Measurements from ENCODE around the gene SH3BP4. TPM values are rescaled to one million over a fixed set of nuclear protein-coding genes. Genes with fewer than 3 reads are reported as not detected.

The SH3BP4 gene
- total RNA-seq, 1 donor from 2014 or later = 44.1 TPM

- no peaks in the 10 kb centered on the region for H3K27me3 Mint-ChIP-seq (ENCODE audit: low read depth)
- H3K4me1 Mint-ChIP-seq = peaks cover 53% of the 10 kb centered on the region
- TF ChIP-seq CTCF (IDR thresholded peaks at IDR 0.05; ENCODE audit: unreplicated experiment) = no peak
- DNase-seq (ENCODE audit: low spot score in 2 of 2, unreplicated experiment in 2 of 2) = no peak
- H3K9me3 Mint-ChIP-seq = no peaks in the 10 kb centered on the region
- H3K36me3 Mint-ChIP-seq = peaks cover 8% of the 10 kb centered on the region
- H3K4me3 Mint-ChIP-seq = no peak overlapping the region
- H3K27ac Mint-ChIP-seq = peak overlapping the region; percentile 11
Observed at GRCh38 chr2:234968631-234969305, 17.0 kb downstream of the SH3BP4 start.

GRCh38 chr2:234969306-234970098 lies 17.7 kb downstream of the SH3BP4 start:
- DNase-seq (ENCODE audit: low spot score in 2 of 2, unreplicated experiment in 2 of 2) = no peak
- H3K9me3 Mint-ChIP-seq = no peaks in the 10 kb centered on the region
- H3K4me1 Mint-ChIP-seq = peaks cover 47% of the 10 kb centered on the region
- no peak overlapping the region for H3K4me3 Mint-ChIP-seq
- H3K36me3 Mint-ChIP-seq = peaks cover 8% of the 10 kb centered on the region
- H3K27ac Mint-ChIP-seq = peak overlapping the region; percentile 11
- H3K27me3 Mint-ChIP-seq (ENCODE audit: low read depth) = no peaks in the 10 kb centered on the region
- TF ChIP-seq CTCF (IDR thresholded peaks at IDR 0.05; ENCODE audit: unreplicated experiment) = no peak

- peaks cover 8% of the 10 kb centered on the region for H3K36me3 Mint-ChIP-seq
- TF ChIP-seq CTCF (IDR thresholded peaks at IDR 0.05; ENCODE audit: unreplicated experiment) = no peak
- no peaks in the 10 kb centered on the region for H3K27me3 Mint-ChIP-seq (ENCODE audit: low read depth)
- H3K27ac Mint-ChIP-seq = peak overlapping the region; percentile 11
- H3K9me3 Mint-ChIP-seq = no peaks in the 10 kb centered on the region
- H3K4me3 Mint-ChIP-seq = no peak overlapping the region
- H3K4me1 Mint-ChIP-seq = peaks cover 44% of the 10 kb centered on the region
- DNase-seq (ENCODE audit: low spot score in 2 of 2, unreplicated experiment in 2 of 2) = no peak
Observed at GRCh38 chr2:234970099-234970440, 18.3 kb downstream of the SH3BP4 start.

- H3K9me3 Mint-ChIP-seq = no peaks in the 10 kb centered on the region
- peaks cover 41% of the 10 kb centered on the region for H3K4me1 Mint-ChIP-seq
- H3K27ac Mint-ChIP-seq = peak overlapping the region; percentile 88
- H3K36me3 Mint-ChIP-seq = peaks cover 6% of the 10 kb centered on the region
- no peak overlapping the region for H3K4me3 Mint-ChIP-seq
- TF ChIP-seq CTCF (IDR thresholded peaks at IDR 0.05; ENCODE audit: unreplicated experiment) = no peak
- DNase-seq (ENCODE audit: low spot score in 2 of 2, unreplicated experiment in 2 of 2) = no peak
- H3K27me3 Mint-ChIP-seq (ENCODE audit: low read depth) = no peaks in the 10 kb centered on the region
Observed at GRCh38 chr2:234970477-234970882, 18.7 kb downstream of the SH3BP4 start.

GRCh38 chr2:234971496-234971895 lies 19.7 kb downstream of the SH3BP4 start:
- Mint-ChIP-seq H3K27ac (no peak overlapping the region), H3K4me3 (no peak overlapping the region), H3K36me3 (peaks cover 2% of the 10 kb centered on the region), H3K4me1 (peaks cover 38% of the 10 kb centered on the region), H3K9me3 (no peaks in the 10 kb centered on the region), H3K27me3 (ENCODE audit: low read depth) (no peaks in the 10 kb centered on the region)
- TF ChIP-seq CTCF (IDR thresholded peaks at IDR 0.05; ENCODE audit: unreplicated experiment) = no peak
- DNase-seq (ENCODE audit: low spot score in 2 of 2, unreplicated experiment in 2 of 2) = no peak
